H9 (cell line): ENCODE measurements around the gene CCSER1. TPM values are rescaled to one million over a fixed set of nuclear protein-coding genes. Genes with fewer than 3 reads are reported as not detected.

Source experiments
- DNase-seq: peaks from one replicate; pipeline ENCODE4 v3.0.0-alpha.2; 2017
- H2AFZ ChIP-seq: one replicate; pipeline ENCODE4 v1.6.1; 2013; ENCODE audit warnings: mild to moderate bottlenecking, low read length, control low read depth, moderate library complexity
- H2AK5ac ChIP-seq: 2 replicates; pipeline ENCODE4 v1.6.1; 2013; ENCODE audit warnings: low read length, control low read depth, mixed read lengths; ENCODE audit not compliant: insufficient read length
- H2BK120ac ChIP-seq: one replicate; pipeline ENCODE4 v1.6.1; 2013; ENCODE audit warnings: low read depth, mild to moderate bottlenecking, low read length, control low read depth, inconsistent platforms; ENCODE audit not compliant: poor library complexity, severe bottlenecking
- H2BK12ac ChIP-seq: 2 replicates; pipeline ENCODE4 v1.6.1; 2013; ENCODE audit warnings: low read length, control low read depth, mixed read lengths, low read depth; ENCODE audit not compliant: insufficient read length
- H2BK15ac ChIP-seq: 2 replicates; pipeline ENCODE4 v1.6.1; 2013; ENCODE audit warnings: low read depth, low read length, control low read depth
- H2BK20ac ChIP-seq: one replicate; pipeline ENCODE4 v1.6.1; 2013; ENCODE audit warnings: low read depth, mild to moderate bottlenecking, low read length, control low read depth, inconsistent platforms; ENCODE audit not compliant: poor library complexity, severe bottlenecking
- H2BK5ac ChIP-seq: 2 replicates; pipeline ENCODE4 v1.6.1; 2013; ENCODE audit warnings: low read length, control low read depth, mixed read lengths; ENCODE audit not compliant: insufficient read length
- H3K14ac ChIP-seq: 2 replicates; pipeline ENCODE4 v1.6.1; 2013; ENCODE audit warnings: low read length, control low read depth; ENCODE audit not compliant: insufficient read depth
- H3K18ac ChIP-seq: 2 replicates; pipeline ENCODE4 v1.6.1; 2013; ENCODE audit warnings: low read depth, mild to moderate bottlenecking, mixed read lengths, low read length, control low read depth; ENCODE audit not compliant: insufficient read length
- H3K23ac ChIP-seq: 2 replicates; pipeline ENCODE4 v1.6.1; 2013; ENCODE audit warnings: low read length, control low read depth, mixed read lengths, low read depth; ENCODE audit not compliant: insufficient read length
- H3K23me2 ChIP-seq: 2 replicates; pipeline ENCODE4 v1.6.1; 2013; ENCODE audit warnings: low read depth, mild to moderate bottlenecking, mixed read lengths, low read length, control low read depth; ENCODE audit not compliant: insufficient read length, poor library complexity, severe bottlenecking
- H3K27ac ChIP-seq: 2 replicates; pipeline ENCODE4 v1.5.1; 2013; ENCODE audit warnings: low read length, control low read depth, mixed read lengths, low read depth; ENCODE audit not compliant: insufficient read length
- H3K27me3 ChIP-seq: 2 replicates; pipeline ENCODE4 v1.6.1; 2013; ENCODE audit warnings: low read length, control low read depth, inconsistent platforms; ENCODE audit not compliant: insufficient read depth
- H3K4ac ChIP-seq: 2 replicates; pipeline ENCODE4 v1.6.1; 2013; ENCODE audit warnings: low read depth, mild to moderate bottlenecking, control low read depth, inconsistent platforms, low read length, moderate library complexity
- H3K4me1 ChIP-seq: 2 replicates; pipeline ENCODE4 v1.6.1; 2013; ENCODE audit warnings: low read length, control low read depth, inconsistent platforms; ENCODE audit not compliant: insufficient read depth
- H3K4me2 ChIP-seq: 2 replicates; pipeline ENCODE4 v1.6.1; 2013; ENCODE audit warnings: low read length, control low read depth, mixed read lengths; ENCODE audit not compliant: insufficient read length, insufficient read depth
- H3K56ac ChIP-seq: 2 replicates; pipeline ENCODE4 v1.6.1; 2013; ENCODE audit warnings: low read depth, mild to moderate bottlenecking, mixed read lengths, low read length, control low read depth; ENCODE audit not compliant: insufficient read length
- H3K79me1 ChIP-seq: 2 replicates; pipeline ENCODE4 v1.6.1; 2013; ENCODE audit warnings: low read depth, mild to moderate bottlenecking, moderate library complexity, low read length, control low read depth, inconsistent platforms; ENCODE audit not compliant: insufficient read depth, poor library complexity, severe bottlenecking
- H3K79me2 ChIP-seq: 2 replicates; pipeline ENCODE4 v1.6.1; 2013; ENCODE audit warnings: low read length, control low read depth, inconsistent platforms; ENCODE audit not compliant: insufficient read depth
- H3K9ac ChIP-seq: 2 replicates; pipeline ENCODE4 v1.6.1; 2013; ENCODE audit warnings: low read length, control low read depth, mixed read lengths; ENCODE audit not compliant: insufficient read length; ENCODE audit errors: extremely low read depth
- H3K9me3 ChIP-seq: one replicate; pipeline ENCODE4 v1.6.1; 2013; ENCODE audit warnings: low read depth, low read length, inconsistent platforms; ENCODE audit not compliant: control insufficient read depth
- H3T11ph ChIP-seq: one replicate; pipeline ENCODE4 v1.6.1; 2013; ENCODE audit warnings: mild to moderate bottlenecking, low read length, control low read depth, inconsistent platforms
- H4K20me1 ChIP-seq: one replicate; pipeline ENCODE4 v1.6.1; 2013; ENCODE audit not compliant: control insufficient read depth, insufficient read length, insufficient read depth
- H4K5ac ChIP-seq: 2 replicates; pipeline ENCODE4 v1.6.1; 2013; ENCODE audit warnings: low read depth, mild to moderate bottlenecking, mixed read lengths, low read length, control low read depth; ENCODE audit not compliant: insufficient read length
- H4K8ac ChIP-seq: replicated peaks from 2 replicates; pipeline ENCODE4 v1.6.1; 2013; ENCODE audit warnings: low read length, control low read depth, mixed read lengths, low read depth; ENCODE audit not compliant: insufficient read length
- H4K91ac ChIP-seq: 2 replicates; pipeline ENCODE4 v1.6.1; 2013; ENCODE audit warnings: low read depth, mild to moderate bottlenecking, moderate library complexity, mixed read lengths, low read length, control low read depth; ENCODE audit not compliant: insufficient read length
- H3K27ac Mint-ChIP-seq, 3 experiments: 2 replicates in 2 of 3; 3 replicates in 1 of 3; pipeline ENCODE4 v1.8.0; 2020 to 2021; ENCODE audit warnings: mixed read lengths in 3 of 3, mild to moderate bottlenecking in 1 of 3, moderate library complexity in 1 of 3
- H3K27me3 Mint-ChIP-seq: 2 replicates; pipeline ENCODE4 v1.8.0; 2021; ENCODE audit warnings: low read depth, mild to moderate bottlenecking, moderate library complexity, mixed read lengths
- H3K36me3 Mint-ChIP-seq, 3 experiments: 2 replicates in 2 of 3; 3 replicates in 1 of 3; pipeline ENCODE4 v1.8.0; 2020 to 2021; ENCODE audit warnings: low read depth in 3 of 3, mixed read lengths in 3 of 3; ENCODE audit not compliant: insufficient read depth in 1 of 3
- H3K4me1 Mint-ChIP-seq, 2 experiments: 2 replicates each; pipeline ENCODE4 v1.8.0; 2020; ENCODE audit warnings: mixed read lengths in 2 of 2
- H3K4me3 Mint-ChIP-seq, 2 experiments: 2 replicates in 1 of 2; 3 replicates in 1 of 2; pipeline ENCODE4 v1.8.0; 2020 to 2021; ENCODE audit warnings: mild to moderate bottlenecking in 2 of 2, mixed read lengths in 2 of 2, moderate library complexity in 1 of 2
- H3K9me3 Mint-ChIP-seq, 2 experiments: 2 replicates in 1 of 2; 3 replicates in 1 of 2; pipeline ENCODE4 v1.8.0; 2020; ENCODE audit warnings: mild to moderate bottlenecking in 2 of 2, mixed read lengths in 2 of 2, moderate library complexity in 1 of 2
- WGBS: extraction: QIAGEN DNeasy Blood & Tissue Kit; methylation state at CpG from one replicate; pipeline ENCODE4 v1.1.7; 2013; ENCODE audit warnings: missing lambda C conversion rate, low lambda C conversion rate, mixed read lengths; ENCODE audit not compliant: insufficient read length; ENCODE audit errors: extremely low coverage; 5-methylcytosine and 5-hydroxymethylcytosine counted together
- total RNA-seq: library from RNA; stranded (reverse); gene quantifications from 2 replicates; pipeline ENCODE4 v1.2.1, GENCODE V29; 2021
- TF ChIP-seq, protein P1 (sequence below): fragments of 200-600 bp; sonication (generic); conservative IDR thresholded peaks from 3 replicates; pipeline ENCODE4 v1.8.0; 2021; ENCODE audit warnings: antibody characterized with exemption, mild to moderate bottlenecking

CCSER1 gene
- total RNA-seq, 1 experiment from 2014 or later = 0.37 TPM

DNA sequence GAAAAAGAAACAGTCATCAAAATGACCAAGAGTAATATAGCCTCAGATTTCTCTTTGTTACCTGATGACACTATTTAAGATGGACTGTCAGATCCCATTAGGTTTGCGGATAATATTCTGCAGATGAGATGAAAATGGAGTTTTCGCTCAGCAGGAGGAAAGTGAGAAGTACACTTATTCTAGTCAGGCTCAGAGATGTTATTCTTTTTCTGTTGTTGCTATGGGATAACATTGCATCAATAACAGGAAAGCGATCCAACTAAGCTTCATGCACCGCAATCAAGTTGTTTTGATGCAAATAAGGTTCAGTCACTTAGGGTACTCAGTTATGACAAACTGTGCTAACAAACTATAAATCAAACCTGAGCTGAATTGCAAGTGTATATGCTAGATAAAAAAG, 415.0 kb downstream of the CCSER1 start:
- Histone ChIP-seq H3K56ac (no peak overlapping the region), H4K5ac (no peak overlapping the region), H3K27ac (no peak overlapping the region), H2BK12ac (no peak overlapping the region), H2AK5ac (no peak overlapping the region), H3K4me2 (no peak overlapping the region), H3K23me2 (no peaks in the 10 kb centered on the region), H3K27me3 (no peaks in the 10 kb centered on the region), H3K14ac (no peak overlapping the region), H3K9ac (no peak overlapping the region), H3K23ac (no peak overlapping the region), H2BK20ac (no peak overlapping the region), H3K9me3 (no peaks in the 10 kb centered on the region), H4K91ac (no peak overlapping the region), H4K20me1 (no peaks in the 10 kb centered on the region), H2BK120ac (no peak overlapping the region), H3T11ph (no peak overlapping the region), H3K4ac (no peak overlapping the region), H3K79me2 (no peaks in the 10 kb centered on the region), H3K79me1 (no peaks in the 10 kb centered on the region), H3K4me1 (no peaks in the 10 kb centered on the region), H4K8ac (no peak overlapping the region), H2BK5ac (no peak overlapping the region), H3K18ac (no peak overlapping the region), H2BK15ac (no peak overlapping the region), H2AFZ (no peak overlapping the region)
- no peak overlapping the region for H3K4me3 Mint-ChIP-seq
- no peak overlapping the region for H3K27ac Mint-ChIP-seq
- TF ChIP-seq, protein P1, sequence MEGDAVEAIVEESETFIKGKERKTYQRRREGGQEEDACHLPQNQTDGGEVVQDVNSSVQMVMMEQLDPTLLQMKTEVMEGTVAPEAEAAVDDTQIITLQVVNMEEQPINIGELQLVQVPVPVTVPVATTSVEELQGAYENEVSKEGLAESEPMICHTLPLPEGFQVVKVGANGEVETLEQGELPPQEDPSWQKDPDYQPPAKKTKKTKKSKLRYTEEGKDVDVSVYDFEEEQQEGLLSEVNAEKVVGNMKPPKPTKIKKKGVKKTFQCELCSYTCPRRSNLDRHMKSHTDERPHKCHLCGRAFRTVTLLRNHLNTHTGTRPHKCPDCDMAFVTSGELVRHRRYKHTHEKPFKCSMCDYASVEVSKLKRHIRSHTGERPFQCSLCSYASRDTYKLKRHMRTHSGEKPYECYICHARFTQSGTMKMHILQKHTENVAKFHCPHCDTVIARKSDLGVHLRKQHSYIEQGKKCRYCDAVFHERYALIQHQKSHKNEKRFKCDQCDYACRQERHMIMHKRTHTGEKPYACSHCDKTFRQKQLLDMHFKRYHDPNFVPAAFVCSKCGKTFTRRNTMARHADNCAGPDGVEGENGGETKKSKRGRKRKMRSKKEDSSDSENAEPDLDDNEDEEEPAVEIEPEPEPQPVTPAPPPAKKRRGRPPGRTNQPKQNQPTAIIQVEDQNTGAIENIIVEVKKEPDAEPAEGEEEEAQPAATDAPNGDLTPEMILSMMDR = no peak
- H3K4me1 Mint-ChIP-seq = peaks cover 10 to 15% of the 10 kb centered on the region in 2 experiments
- WGBS = no CpG with 5 or more reads among the region's 4 CpGs
- peaks cover 0 to 4% (median 0%) of the 10 kb centered on the region in 3 experiments; a peak in 3 of 7 replicates for H3K36me3 Mint-ChIP-seq
- H3K27me3 Mint-ChIP-seq = no peaks in the 10 kb centered on the region
- DNase-seq = no peak
- H3K9me3 Mint-ChIP-seq = peaks cover 3% of the 10 kb centered on the region in 2 experiments; a peak in 1 of 5 replicates
